ENCODE results near the gene GEMIN7.

DNA sequence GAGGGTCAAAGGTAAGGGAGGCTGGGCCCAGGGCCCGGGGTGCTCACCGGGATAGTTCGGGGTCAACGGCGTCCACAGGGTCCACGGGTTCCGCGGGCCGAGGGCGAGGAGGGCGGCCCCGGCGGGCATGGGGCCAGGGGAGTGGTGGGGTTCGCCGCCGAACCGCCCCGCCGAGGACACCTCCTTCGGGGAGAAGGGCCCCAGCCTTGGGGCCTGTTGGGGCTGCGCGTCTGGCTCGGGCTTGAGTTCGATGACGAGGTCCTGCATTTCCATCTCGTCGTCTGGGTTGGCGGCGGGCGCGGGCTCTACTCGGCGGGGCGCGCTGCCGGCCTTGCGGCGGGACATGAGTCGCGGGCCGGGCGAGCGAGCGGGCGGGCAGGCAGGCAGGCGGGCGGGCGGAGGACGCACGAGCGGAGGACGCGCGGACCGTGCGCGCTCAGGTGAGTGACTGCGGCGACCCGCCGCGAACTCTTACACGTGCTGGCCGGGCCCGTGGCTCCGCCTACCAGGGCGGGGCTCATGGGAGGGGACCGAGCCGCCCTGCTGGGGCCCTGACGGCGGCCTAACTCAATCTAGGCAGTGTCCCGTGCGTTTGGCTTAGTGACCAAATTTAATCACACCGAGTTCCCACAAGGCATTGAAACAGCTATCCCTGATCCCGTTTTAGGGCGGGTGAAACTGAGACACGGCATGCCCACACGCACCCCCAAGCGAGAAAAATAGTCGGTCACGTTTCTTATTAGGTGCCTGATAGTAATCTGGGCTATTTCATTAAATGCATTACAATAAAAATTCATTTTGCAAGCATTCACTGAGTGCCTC, 2.8 kb upstream of the GEMIN7 start, which contains the start of gene ZNF296:
- TF ChIP-seq, protein P1, sequence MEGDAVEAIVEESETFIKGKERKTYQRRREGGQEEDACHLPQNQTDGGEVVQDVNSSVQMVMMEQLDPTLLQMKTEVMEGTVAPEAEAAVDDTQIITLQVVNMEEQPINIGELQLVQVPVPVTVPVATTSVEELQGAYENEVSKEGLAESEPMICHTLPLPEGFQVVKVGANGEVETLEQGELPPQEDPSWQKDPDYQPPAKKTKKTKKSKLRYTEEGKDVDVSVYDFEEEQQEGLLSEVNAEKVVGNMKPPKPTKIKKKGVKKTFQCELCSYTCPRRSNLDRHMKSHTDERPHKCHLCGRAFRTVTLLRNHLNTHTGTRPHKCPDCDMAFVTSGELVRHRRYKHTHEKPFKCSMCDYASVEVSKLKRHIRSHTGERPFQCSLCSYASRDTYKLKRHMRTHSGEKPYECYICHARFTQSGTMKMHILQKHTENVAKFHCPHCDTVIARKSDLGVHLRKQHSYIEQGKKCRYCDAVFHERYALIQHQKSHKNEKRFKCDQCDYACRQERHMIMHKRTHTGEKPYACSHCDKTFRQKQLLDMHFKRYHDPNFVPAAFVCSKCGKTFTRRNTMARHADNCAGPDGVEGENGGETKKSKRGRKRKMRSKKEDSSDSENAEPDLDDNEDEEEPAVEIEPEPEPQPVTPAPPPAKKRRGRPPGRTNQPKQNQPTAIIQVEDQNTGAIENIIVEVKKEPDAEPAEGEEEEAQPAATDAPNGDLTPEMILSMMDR (IDR thresholded peaks at IDR 0.05; ENCODE audit: low read length), result no peak
- no peak for TF ChIP-seq EZH2 (IDR thresholded peaks at IDR 0.05; ENCODE audit: borderline replicate concordance, low read length)

All from OCI-LY1 (cell line).